Activated T-helper 17 cell treated with anti-CD3 and anti-CD28 coated beads, Interleukin-2, amount 50 U/mL, for 72 hours (primary cell): ENCODE measurements around the gene SLC45A3. TPM values are rescaled to one million over a fixed set of nuclear protein-coding genes. Genes with fewer than 3 reads are reported as not detected.
A peak's percentile ranks its signal among the peaks of the same experiment; 100 is the strongest.
"Not testable (repeated sequence)": the region's sequence is repeated elsewhere in the genome, so short reads cannot be mapped to it uniquely, and the experiment has no call there.

Source experiments
- ATAC-seq: fragments of 150-1000 bp; cut with Tn5 transposase; replicated peaks from 2 replicates; pipeline ENCODE4 v1.10.0; 2021; ENCODE audit warnings: mild to moderate bottlenecking, moderate library complexity
- H3K27ac Mint-ChIP-seq: one replicate; pipeline ENCODE4 v1.8.0; 2022; ENCODE audit warnings: mixed read lengths
- H3K27me3 Mint-ChIP-seq: one replicate; pipeline ENCODE4 v1.8.0; 2022; ENCODE audit warnings: mixed read lengths
- H3K36me3 Mint-ChIP-seq: one replicate; pipeline ENCODE4 v1.8.0; 2022; ENCODE audit warnings: low read depth, mild to moderate bottlenecking, mixed read lengths
- H3K4me1 Mint-ChIP-seq: one replicate; pipeline ENCODE4 v1.8.0; 2022; ENCODE audit warnings: mixed read lengths
- H3K4me3 Mint-ChIP-seq: one replicate; pipeline ENCODE4 v1.8.0; 2022; ENCODE audit warnings: mild to moderate bottlenecking, mixed read lengths
- H3K9me3 Mint-ChIP-seq: one replicate; pipeline ENCODE4 v1.8.0; 2022; ENCODE audit warnings: mixed read lengths
- total RNA-seq, 2 donors: library from RNA; stranded (reverse); gene quantifications; one replicate each; pipeline ENCODE4 v1.2.3, GENCODE V29; 2022

Gene SLC45A3
- total RNA-seq, 2 donors from 2014 or later = 0.37 to 0.63 TPM

DNA sequence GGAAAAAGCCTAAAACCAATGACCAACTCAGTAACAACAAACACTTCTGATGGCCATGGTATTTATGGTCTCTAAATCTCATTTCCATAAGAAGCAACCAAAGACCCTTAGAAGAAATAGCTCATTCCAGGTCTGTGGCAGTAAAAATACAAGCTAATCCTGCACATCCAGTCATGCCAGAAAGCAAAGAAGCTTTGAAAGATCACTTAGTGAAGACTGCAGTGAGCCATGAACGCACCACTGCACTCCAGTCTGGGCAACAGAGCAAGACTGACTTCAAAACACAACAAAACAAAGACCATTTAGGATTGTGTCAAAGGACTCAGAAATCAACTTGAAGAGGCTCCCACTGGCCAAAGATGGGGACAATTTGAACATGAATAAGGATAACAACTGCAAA, 30.1 kb downstream of the SLC45A3 start:
- ATAC-seq = no peak
- H3K27ac Mint-ChIP-seq = no peak overlapping the region

DNA sequence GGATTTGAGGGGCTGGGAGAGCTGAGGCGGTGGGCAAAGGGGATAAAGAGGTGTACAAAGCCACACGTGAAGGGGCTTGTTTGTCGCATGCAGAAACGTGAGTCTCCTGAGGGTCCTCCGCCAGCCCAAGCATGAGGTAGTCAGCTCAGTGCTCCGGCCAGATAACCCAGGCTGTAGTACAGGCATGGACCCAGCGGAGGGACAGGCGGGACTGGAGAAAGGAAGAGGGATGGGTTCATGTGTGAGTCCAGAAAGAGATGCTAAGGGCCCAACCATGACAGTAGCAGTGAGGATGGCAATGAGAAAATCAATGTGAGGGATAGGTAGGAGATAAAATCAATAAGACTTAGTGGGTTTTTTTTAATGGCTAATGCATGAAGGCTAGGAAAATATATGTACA, 34.8 kb downstream of the SLC45A3 start:
- H3K4me3 Mint-ChIP-seq = no peak overlapping the region
- H3K36me3 Mint-ChIP-seq = no peaks in the 10 kb centered on the region
- no peak overlapping the region for H3K27ac Mint-ChIP-seq
- no peak for ATAC-seq
- H3K27me3 Mint-ChIP-seq = peaks cover 14% of the 10 kb centered on the region
- H3K9me3 Mint-ChIP-seq = no peaks in the 10 kb centered on the region
- H3K4me1 Mint-ChIP-seq = no peaks in the 10 kb centered on the region

More for the DNA sequence above, 30.1 kb downstream of the SLC45A3 start:
- peaks cover 4% of the 10 kb centered on the region for H3K27me3 Mint-ChIP-seq
- H3K4me3 Mint-ChIP-seq = no peak overlapping the region
- no peaks in the 10 kb centered on the region for H3K9me3 Mint-ChIP-seq
- no peaks in the 10 kb centered on the region for H3K36me3 Mint-ChIP-seq
- H3K4me1 Mint-ChIP-seq = no peaks in the 10 kb centered on the region

DNA sequence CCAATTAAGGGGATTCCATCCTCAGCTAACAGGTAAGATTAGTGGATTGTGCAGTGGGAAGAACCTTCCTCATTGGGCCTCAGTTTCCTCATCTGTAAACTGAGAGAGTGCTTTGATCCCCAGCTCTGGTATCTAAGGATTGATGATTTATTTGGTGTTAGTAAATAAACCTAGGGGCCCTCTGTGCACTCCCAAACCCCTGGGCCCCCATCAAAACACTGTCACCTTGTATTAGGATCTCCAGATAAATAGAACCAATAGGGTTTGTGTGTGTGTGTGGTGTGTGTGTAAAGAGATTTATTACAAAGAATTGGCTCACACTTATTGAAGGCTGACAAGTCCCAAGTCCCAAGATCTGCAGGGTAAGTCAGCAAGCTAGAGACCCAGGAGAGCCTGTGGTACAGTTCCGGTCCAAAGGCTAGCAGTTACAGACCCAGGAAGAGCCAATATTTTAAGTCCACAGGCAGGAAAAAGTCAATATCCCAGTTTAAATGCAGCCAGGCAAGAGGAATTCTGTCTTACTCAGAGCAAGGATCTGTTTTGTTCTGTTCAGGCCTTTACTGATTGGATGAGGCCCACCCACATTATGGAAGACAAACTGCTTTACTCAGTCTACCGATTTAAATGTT, 37.5 kb downstream of the SLC45A3 start:
- no peaks in the 10 kb centered on the region for H3K4me1 Mint-ChIP-seq
- no peaks in the 10 kb centered on the region for H3K36me3 Mint-ChIP-seq
- H3K9me3 Mint-ChIP-seq = no peaks in the 10 kb centered on the region
- H3K27me3 Mint-ChIP-seq = peaks cover 17% of the 10 kb centered on the region
- H3K4me3 Mint-ChIP-seq = no peak overlapping the region
- no peak overlapping the region for H3K27ac Mint-ChIP-seq
- no peak for ATAC-seq

DNA sequence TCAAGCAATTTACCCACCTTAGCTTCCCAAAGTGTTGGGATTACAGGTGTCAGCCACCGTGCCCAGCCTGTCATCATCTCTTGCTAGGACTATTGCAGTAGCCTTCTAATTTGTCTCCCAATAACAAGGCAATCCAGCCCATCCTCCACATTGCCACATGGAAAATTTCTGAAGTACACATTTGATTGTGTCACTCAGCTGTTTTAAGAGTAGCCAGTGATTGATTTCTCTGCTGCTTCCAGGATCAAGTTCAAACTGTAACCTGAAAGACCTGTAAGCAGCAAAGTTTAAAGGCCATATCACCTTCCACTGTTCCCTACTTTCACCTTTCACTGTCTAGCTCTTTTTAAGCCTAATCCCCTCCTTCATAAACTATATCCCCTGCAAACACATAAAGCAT, 40.7 kb downstream of the SLC45A3 start:
- Mint-ChIP-seq H3K36me3 (no peaks in the 10 kb centered on the region), H3K4me1 (no peaks in the 10 kb centered on the region), H3K4me3 (no peak overlapping the region), H3K27ac (no peak overlapping the region), H3K27me3 (peaks cover 10% of the 10 kb centered on the region), H3K9me3 (no peaks in the 10 kb centered on the region)
- no peak for ATAC-seq

DNA sequence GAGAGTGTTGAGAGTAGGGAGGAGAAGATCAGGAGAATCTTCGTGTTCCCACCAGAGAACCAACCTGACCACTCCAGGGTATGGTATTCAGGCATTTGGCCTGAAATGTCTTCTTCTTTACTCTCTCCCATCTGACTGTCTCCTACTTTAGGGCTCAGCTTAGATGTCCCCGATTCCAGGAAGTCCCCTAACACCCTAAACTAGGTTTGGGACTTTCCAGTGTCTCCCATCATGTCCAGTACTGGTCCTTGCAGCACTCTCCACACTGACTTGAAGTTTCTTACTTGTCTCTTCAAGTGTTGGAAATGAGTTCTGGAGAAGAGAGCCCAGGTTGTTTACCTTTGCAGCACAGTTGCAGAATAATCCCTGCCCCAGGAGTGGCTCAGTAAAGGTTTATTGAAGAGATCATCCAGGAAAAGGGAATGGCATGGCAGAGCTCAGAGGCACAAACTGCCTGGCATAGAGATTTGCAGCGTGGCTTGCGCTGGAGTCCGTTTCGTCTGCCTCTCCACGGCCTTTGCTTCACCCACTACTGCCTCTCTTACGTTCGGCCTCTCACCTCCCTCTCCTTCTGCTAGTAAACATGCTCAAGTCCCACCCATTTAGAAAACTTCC, 42.3 kb downstream of the SLC45A3 start:
- Mint-ChIP-seq H3K27me3 (peaks cover 10% of the 10 kb centered on the region), H3K9me3 (no peaks in the 10 kb centered on the region), H3K36me3 (no peaks in the 10 kb centered on the region), H3K4me3 (no peak overlapping the region), H3K4me1 (no peaks in the 10 kb centered on the region), H3K27ac (no peak overlapping the region)
- no peak for ATAC-seq

DNA sequence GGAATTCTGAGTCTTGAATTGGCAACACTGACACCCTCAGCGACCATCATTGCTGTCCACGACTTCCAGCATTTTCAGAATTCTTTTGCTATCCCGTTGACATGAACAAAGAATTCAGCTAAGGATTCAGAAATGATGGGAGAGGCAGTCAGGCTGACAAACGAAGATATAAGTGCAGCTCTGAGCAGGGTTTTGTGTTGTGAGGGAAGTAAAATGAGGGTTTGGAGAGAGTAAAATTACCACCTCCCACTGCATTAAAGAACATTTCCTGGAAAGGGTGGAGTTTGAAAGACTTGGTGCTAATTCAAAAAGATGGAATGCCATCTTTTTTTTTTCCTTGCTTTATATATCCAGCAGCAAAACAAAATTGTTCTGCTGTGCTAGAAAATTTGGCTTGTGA, 43.6 kb downstream of the SLC45A3 start:
- Mint-ChIP-seq H3K27me3 (peaks cover 10% of the 10 kb centered on the region), H3K27ac (no peak overlapping the region), H3K4me3 (no peak overlapping the region), H3K9me3 (no peaks in the 10 kb centered on the region), H3K36me3 (no peaks in the 10 kb centered on the region), H3K4me1 (no peaks in the 10 kb centered on the region)
- ATAC-seq = no peak

DNA sequence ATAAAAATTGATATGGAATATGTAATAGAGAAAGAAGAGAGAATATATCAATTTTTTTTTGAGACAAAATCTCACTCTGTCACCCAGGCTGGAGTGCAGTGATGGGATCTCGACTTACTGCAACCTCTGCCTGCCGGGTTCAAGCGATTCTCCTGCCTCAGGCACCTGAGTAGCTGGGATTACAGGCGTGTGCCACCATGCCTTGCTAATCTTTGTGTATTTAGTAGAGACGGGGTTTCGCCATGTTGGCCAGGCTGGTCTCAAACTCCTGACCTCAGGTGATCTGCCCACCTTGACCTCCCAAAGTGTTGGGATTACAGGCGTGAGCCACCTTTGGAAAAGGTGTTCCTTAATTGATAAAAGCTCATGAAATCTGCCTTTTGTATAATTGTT, 44.2 kb downstream of the SLC45A3 start:
- not testable (repeated sequence) for H3K4me3 Mint-ChIP-seq, H3K4me1 Mint-ChIP-seq, ATAC-seq, H3K27me3 Mint-ChIP-seq, H3K27ac Mint-ChIP-seq, H3K9me3 Mint-ChIP-seq, H3K36me3 Mint-ChIP-seq

DNA sequence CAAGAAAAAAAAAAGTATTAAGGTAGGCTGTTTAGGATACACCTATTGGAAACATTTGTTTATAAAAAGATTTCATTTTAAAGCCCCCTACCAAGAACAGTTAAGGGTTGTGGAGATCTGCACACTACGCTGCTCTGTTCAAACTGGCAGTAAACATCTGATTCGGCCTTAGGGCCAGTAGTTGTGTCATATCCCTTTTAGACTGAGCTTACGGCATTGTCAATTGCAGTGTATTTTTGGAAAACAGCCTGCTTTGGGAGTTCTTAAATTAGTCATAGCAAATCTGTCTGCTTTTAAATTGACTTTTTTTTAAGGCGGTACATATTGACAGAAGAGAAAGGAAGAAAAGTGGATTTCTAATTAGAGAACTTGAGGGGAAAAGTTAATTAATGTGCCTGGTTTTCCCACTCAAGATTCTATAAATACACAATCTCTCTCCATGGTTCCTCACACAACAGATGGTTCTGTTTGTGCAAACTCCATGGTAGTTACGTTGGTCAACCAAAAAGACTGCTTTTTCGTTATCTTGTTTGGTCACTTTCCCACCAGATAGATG, 46.8 kb downstream of the SLC45A3 start:
- Mint-ChIP-seq H3K4me3 (peak overlapping the region; percentile 87), H3K4me1 (peaks cover 3% of the 10 kb centered on the region), H3K27me3 (no peaks in the 10 kb centered on the region), H3K27ac (no peak overlapping the region), H3K36me3 (peaks cover 20% of the 10 kb centered on the region), H3K9me3 (no peaks in the 10 kb centered on the region)
- ATAC-seq = no peak

DNA sequence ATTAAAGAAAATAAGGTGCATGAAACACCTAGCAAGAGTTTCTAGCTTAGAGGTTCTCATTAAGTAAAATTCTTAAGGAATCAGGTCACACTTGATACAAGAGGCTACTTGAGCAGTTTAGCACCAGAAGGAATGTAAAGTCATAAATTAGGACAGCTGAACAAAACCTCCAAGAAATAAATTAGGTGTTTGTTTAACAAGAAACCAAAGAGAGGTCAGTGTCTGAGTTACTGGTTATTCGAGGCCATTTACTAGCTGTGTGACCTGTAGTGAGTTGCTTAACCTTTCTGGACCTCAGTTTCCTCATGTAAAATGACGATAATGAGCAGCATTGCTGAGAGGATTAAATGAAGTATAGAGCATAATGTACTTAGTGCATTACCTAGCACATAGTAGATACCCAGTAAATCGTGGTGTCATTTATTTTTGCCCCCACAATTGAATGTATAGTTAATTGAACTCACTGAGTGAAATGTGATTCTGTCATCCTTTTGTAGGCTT, 47.6 kb downstream of the SLC45A3 start:
- Mint-ChIP-seq H3K4me1 (peaks cover 3% of the 10 kb centered on the region), H3K27me3 (no peaks in the 10 kb centered on the region), H3K9me3 (no peaks in the 10 kb centered on the region), H3K4me3 (peak overlapping the region; percentile 87), H3K36me3 (peaks cover 25% of the 10 kb centered on the region), H3K27ac (peak overlapping the region; percentile 91)
- ATAC-seq = no peak

DNA sequence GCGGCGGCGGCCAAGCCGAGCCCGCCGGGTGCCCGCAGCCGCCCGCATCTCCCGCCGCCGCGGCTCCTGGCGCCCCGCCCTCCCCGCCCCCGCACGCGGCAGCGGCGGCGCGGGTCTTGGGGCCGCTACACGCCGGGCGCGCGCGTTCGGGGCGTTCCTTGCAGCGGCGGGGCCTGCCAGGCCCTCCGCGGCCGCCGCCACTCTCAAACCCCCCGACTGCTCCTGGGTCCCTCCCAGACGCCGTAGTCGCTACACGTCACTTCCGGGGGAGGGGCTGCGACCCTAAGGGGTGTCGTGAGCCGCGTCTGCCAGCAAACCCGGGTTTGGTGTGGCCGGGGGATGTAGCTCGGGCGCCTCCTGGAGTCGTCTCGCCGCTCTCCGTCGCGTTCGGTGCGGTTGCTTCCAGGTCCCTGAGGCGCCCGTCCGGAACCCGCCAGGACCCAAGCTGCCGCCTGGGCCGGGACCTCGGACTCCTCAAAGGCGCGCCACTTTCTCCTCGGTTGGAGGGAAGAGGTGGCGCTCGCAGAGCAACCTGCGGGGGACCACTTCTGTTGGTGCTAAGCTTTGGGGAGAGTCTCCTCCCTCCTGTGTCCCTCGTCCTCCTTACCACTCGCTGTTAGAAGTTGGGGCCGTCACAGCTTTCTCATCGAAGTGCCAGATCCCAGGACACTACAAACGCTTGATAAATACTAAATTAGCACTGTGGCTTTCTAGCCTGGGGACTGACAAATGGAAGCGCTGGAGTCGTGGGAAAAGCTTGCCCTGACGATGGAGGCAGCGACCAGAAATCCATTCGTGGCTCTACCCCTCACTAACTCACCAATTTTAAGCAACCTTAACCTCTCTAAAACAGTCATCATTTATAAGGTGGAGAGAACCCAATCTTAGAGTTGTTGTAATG, 48.3 kb downstream of the SLC45A3 start, which contains the start of gene ELK4:
Gene ELK4, minus strand, starts transcription at position 244 of the 901 bp plus-strand sequence. CDS start 8,129 bp downstream, outside the sequence.
- Mint-ChIP-seq H3K27ac (peak within 1 kb of the TSS; percentile 94), H3K4me1 (peaks cover 4% of the 10 kb centered on the region), H3K9me3 (no peaks in the 10 kb centered on the region), H3K36me3 (peaks cover 31% of the 10 kb centered on the region), H3K27me3 (no peaks in the 10 kb centered on the region), H3K4me3 (peak within 1 kb of the TSS; percentile 87)
- ATAC-seq = peak; percentile 87

DNA sequence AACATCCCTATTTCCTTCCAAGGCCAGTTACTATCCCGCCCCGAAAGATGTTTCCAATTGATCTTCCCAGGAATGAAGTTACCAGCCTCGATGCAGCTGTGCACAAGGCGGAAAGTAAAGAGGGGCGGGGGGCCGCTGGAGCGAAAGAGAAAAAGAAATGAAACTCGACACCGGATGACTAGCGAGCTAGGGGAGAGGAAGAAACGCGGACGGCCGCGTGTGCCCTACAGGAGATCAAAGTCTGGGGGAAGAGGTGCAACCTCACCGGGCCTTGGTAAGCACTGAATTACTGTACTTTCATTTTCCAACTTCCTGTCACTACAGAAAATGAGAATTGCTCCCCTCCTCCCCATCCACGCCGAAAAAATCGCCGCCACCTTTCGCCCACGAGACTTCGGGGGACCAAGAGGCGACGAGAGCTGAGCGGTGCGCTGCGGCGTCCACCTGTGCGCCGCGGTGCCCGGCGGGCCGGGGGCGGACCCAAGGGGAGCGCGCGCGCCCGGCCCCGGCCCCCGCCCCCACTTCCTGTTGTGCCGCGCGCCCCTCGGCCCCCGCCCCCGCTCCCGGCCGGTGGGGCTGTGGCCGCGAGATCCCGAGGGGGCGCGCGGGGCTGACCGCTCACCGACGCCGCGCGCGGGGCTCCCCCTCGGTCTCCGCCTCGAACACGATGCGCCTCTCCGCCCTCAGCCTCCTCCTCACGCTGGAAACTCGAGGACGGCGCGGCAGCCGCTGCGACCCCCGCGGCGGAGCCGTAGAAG, 49.1 kb downstream of the SLC45A3 start:
- peaks cover 12% of the 10 kb centered on the region for H3K4me1 Mint-ChIP-seq
- peaks cover 39% of the 10 kb centered on the region for H3K36me3 Mint-ChIP-seq
- no peaks in the 10 kb centered on the region for H3K27me3 Mint-ChIP-seq
- H3K9me3 Mint-ChIP-seq = no peaks in the 10 kb centered on the region
- ATAC-seq = peak; percentile 79
- peak overlapping the region; percentile 94 for H3K27ac Mint-ChIP-seq
- H3K4me3 Mint-ChIP-seq = peak overlapping the region; percentile 87

DNA sequence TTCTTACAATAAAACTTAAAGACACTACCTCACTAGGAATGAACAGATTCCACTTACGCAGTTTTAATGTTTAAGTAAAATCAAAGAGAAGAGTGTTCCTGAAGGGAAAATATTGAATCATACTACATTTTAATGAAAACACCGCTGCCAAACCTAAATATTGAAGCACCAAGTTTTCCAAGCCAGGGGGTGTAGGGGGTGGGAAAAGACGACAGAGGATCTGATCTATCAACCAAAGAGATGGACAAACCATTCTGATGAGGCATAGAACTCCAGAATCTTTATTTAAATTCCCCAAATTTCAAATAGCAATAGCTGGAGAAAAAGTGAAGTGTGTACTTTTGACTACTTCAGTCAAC, 49.7 kb downstream of the SLC45A3 start:
- Mint-ChIP-seq H3K4me3 (peak overlapping the region; percentile 87), H3K27me3 (no peaks in the 10 kb centered on the region), H3K36me3 (peaks cover 45% of the 10 kb centered on the region), H3K4me1 (peaks cover 17% of the 10 kb centered on the region), H3K27ac (peak overlapping the region; percentile 94), H3K9me3 (no peaks in the 10 kb centered on the region)
- no peak for ATAC-seq

DNA sequence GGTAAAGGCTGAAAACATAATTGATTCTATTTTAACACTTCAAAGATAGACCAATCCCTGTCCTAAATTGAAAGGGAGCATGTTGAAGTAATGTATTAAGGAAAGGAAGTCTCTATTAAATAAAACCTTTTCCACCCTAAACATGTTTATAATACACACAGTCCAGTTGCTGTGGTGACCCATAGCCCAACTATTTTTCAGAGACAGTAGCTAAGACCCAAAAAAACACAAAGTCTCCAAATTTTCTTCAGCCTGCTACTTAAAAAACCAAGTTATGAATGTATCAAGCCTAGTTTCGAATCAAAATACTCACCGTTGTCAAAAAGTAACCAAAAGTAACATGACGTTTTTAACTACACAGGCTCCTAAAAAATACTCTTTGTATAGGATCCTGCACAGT, 50.1 kb downstream of the SLC45A3 start:
- no peaks in the 10 kb centered on the region for H3K27me3 Mint-ChIP-seq
- H3K4me1 Mint-ChIP-seq = peaks cover 18% of the 10 kb centered on the region
- ATAC-seq = no peak
- H3K36me3 Mint-ChIP-seq = peaks cover 49% of the 10 kb centered on the region
- H3K27ac Mint-ChIP-seq = peak overlapping the region; percentile 94
- H3K4me3 Mint-ChIP-seq = peak overlapping the region; percentile 87
- H3K9me3 Mint-ChIP-seq = no peaks in the 10 kb centered on the region

DNA sequence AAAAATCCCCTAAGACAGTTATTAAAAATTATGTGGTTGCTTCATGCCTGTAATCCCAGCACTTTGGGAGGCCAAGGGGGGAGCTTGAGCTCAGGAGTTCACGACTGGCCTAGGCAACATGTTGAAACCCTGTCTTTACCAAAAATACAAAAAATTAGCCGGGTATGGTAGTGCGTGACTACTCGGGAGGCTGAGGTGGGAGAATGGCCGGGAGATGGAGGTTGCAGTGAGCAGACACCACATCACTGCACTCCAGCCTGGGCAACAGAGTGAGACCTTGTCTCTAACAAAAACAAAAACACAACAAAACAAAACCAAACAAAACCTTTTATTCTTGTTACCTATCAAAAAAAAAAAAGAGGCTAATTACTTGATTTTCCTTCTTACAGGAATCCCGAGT, 50.6 kb downstream of the SLC45A3 start:
- no peaks in the 10 kb centered on the region for H3K9me3 Mint-ChIP-seq
- H3K27ac Mint-ChIP-seq = peak overlapping the region; percentile 94
- no peak for ATAC-seq
- H3K36me3 Mint-ChIP-seq = peaks cover 53% of the 10 kb centered on the region
- no peaks in the 10 kb centered on the region for H3K27me3 Mint-ChIP-seq
- H3K4me3 Mint-ChIP-seq = peak overlapping the region; percentile 87
- peaks cover 23% of the 10 kb centered on the region for H3K4me1 Mint-ChIP-seq
